ENCODE results near the gene PRKAR2B. TPM values are rescaled to one million over a fixed set of nuclear protein-coding genes. Genes with fewer than 3 reads are reported as not detected.

Gene PRKAR2B
- total and polyA plus RNA-seq, 2 of the 4 experiments (the other 2 are of a cell fraction) = 3.0 to 3.1 TPM

GRCh38 chr7:107209565-107209964 lies 165.1 kb downstream of the PRKAR2B start:
- Histone ChIP-seq H2AFZ (replicated peaks; ENCODE audit: low read length, poor library complexity) (no peak overlapping the region), H3K27me3 (ENCODE audit: control insufficient read depth, insufficient read depth, low read length) (no peaks in the 10 kb centered on the region), H3K36me3 (ENCODE audit: control insufficient read depth, insufficient read depth, low read length) (peaks cover 18% of the 10 kb centered on the region), H3K9ac (ENCODE audit: low read depth, low read length) (no peak overlapping the region), H3K4me2 (ENCODE audit: low read depth, low read length) (no peak overlapping the region), H2AK5ac (ENCODE audit: low read depth, low read length) (no peak overlapping the region), H4K8ac (ENCODE audit: low read depth in 2 of 2, low read length in 2 of 2) (no peak overlapping the region), H3K56ac (ENCODE audit: extremely low read depth, insufficient read depth, low read length) (no peak overlapping the region), H3K18ac (ENCODE audit: low read depth, low read length) (no peak overlapping the region), H3K9me1 (ENCODE audit: insufficient read depth, low read length) (peaks cover 6% of the 10 kb centered on the region), H3K14ac (replicated peaks; ENCODE audit: low read depth, low read length) (no peak overlapping the region), H3K79me1 (ENCODE audit: low read depth in 1 of 2, low read length in 2 of 2) (peaks cover 0 to 4% of the 10 kb centered on the region in 2 experiments; a peak in 3 of 4 replicates), H2BK20ac (ENCODE audit: low read depth, low read length) (no peak overlapping the region), H3K27ac (ENCODE audit: insufficient read depth, low read length) (no peak overlapping the region), H2BK120ac (ENCODE audit: low read depth, low read length) (no peak overlapping the region), H4K5ac (ENCODE audit: low read depth, low read length) (no peak overlapping the region), H3K23ac (ENCODE audit: low read depth, low read length) (no peak overlapping the region), H4K91ac (ENCODE audit: insufficient read depth, low read depth, low read length) (no peak overlapping the region), H3K4ac (ENCODE audit: low read depth, low read length) (no peak overlapping the region), H3K4me1 (ENCODE audit: control insufficient read depth, insufficient read depth, low read length) (peaks cover 4% of the 10 kb centered on the region; the same call in 1 of the 2 replicates), H2BK15ac (ENCODE audit: low read depth, low read length) (no peak overlapping the region), H2AK9ac (replicated peaks; ENCODE audit: low read depth, low read length, poor library complexity) (no peak overlapping the region), H3K4me3 (ENCODE audit: insufficient read depth, low read depth, low read length) (no peak overlapping the region), H4K20me1 (ENCODE audit: insufficient read depth, low read length) (no peaks in the 10 kb centered on the region), H2BK5ac (ENCODE audit: low read depth, low read length, poor library complexity, severe bottlenecking) (no peak overlapping the region), H3K9me3 (ENCODE audit: control insufficient read depth, insufficient read depth, low read length) (no peaks in the 10 kb centered on the region; the same call in 1 of the 2 replicates)
- TF ChIP-seq BHLHE40 (IDR thresholded peaks at IDR 0.05; ENCODE audit: low read depth, low read length) (no peak), CEBPB (IDR thresholded peaks at IDR 0.05; ENCODE audit: low read depth, low read length) (no peak), MAFK (IDR thresholded peaks at IDR 0.05; ENCODE audit: low read depth, low read length) (no peak)
- no TSS peak for BruUV-seq (replicated peaks)
- no peak for ATAC-seq (ENCODE audit: low read depth)
- intact Hi-C loops (cut with micrococcal nuclease) (loop anchor here (10.0 kb wide), 1 partner anchor 665 kb away; no protein-coding TSS in a partner anchor), dilution Hi-C loops (cut with HindIII; ENCODE audit: low sequenced_read_pairs, unreplicated experiment) (no loop called here), in situ Hi-C loops (cut with MboI; ENCODE audit: low sequenced_read_pairs) (no loop called here)
- CTCF ChIA-PET = interaction anchor here (0.6 kb wide), 1 partner anchor 657 kb away, joined by 3 read pairs; no protein-coding TSS in a partner anchor
- WGBS, 2 experiments (ENCODE audit: extremely low coverage in 2 of 2, insufficient read length in 1 of 2) = 88% methylated on average over 4 of the region's 4 CpGs; no CpG with 5 or more reads in 1 of the 2 experiments
- POLR2A ChIA-PET (ENCODE audit: unreplicated experiment) = no interaction called here
- no peak for DNase-seq

All from IMR-90 (cell line).